Measurements from ENCODE around the gene CCDC74B.

- TF ChIP-seq, protein P1, sequence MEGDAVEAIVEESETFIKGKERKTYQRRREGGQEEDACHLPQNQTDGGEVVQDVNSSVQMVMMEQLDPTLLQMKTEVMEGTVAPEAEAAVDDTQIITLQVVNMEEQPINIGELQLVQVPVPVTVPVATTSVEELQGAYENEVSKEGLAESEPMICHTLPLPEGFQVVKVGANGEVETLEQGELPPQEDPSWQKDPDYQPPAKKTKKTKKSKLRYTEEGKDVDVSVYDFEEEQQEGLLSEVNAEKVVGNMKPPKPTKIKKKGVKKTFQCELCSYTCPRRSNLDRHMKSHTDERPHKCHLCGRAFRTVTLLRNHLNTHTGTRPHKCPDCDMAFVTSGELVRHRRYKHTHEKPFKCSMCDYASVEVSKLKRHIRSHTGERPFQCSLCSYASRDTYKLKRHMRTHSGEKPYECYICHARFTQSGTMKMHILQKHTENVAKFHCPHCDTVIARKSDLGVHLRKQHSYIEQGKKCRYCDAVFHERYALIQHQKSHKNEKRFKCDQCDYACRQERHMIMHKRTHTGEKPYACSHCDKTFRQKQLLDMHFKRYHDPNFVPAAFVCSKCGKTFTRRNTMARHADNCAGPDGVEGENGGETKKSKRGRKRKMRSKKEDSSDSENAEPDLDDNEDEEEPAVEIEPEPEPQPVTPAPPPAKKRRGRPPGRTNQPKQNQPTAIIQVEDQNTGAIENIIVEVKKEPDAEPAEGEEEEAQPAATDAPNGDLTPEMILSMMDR (IDR thresholded peaks at IDR 0.05 in 8 of 11, conservative IDR thresholded peaks at IDR 0.05 in 3 of 11): no peak
- TF ChIP-seq POLR2A (IDR thresholded peaks at IDR 0.05): no peak
These were observed 45.3 kb upstream of the CCDC74B start for GRCh38 chr2:130190237-130190636.
